ENCODE results near the gene GPRIN3.

GPRIN3 gene

DNA sequence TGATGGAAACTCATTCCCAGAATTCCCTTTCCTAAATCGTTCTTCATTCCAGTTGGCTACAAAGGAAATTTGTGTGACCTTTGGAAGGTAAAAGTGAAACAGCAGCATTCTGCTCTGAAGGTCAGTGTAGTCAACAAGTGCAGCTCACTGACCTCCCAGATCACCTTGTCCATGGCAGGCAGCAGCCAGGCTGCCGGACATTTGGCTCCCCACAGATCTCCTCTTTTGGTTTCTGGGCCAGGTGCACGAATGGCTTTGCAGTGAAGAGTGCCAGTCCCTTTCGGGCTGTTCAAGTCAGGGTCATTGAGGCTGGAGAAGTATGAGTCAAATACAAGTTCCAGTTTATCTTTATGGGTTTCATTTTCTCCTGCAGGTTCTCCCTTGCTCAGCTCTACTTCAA, 14.3 kb downstream of the GPRIN3 start:
- in situ Hi-C loops (cut with MboI; ENCODE audit: low sequenced_read_pairs): no loop called here

DNA sequence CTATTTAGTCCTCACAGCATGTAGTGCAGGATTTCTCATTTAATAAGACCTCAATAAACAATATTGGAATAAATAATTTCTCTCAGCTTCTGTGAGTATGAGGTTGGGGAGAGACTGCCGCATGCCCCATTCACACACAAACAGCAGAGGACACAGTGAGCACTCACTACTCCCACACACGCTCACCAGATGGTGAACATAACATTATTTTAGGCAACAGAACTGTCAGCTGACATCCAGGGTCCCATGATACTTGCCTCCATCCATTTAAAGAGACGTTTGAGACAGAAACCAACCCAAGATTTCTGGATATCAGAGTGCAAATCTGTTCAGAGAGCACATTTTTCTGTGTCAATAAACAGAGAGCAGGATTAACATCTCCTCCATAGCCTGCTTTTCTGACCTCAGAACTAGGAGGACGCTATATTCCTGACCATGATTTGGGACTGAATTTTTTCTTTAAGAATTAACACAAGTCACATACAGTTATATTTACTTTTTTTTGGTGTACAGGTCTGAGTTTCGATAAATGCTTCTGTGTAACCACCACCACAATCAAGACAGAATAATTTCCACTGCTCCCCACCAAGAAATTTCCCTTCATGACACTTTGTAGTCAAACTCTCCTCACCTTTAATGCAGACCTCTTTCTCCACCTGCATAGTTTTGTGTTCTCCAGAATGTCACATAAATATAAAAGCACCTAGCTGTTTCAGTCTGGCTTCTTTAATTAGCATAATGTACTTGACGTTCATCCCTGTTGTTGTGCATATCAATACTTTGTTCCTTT, 16.7 kb downstream of the GPRIN3 start:
- in situ Hi-C loops (cut with MboI; ENCODE audit: low sequenced_read_pairs): no loop called here

DNA sequence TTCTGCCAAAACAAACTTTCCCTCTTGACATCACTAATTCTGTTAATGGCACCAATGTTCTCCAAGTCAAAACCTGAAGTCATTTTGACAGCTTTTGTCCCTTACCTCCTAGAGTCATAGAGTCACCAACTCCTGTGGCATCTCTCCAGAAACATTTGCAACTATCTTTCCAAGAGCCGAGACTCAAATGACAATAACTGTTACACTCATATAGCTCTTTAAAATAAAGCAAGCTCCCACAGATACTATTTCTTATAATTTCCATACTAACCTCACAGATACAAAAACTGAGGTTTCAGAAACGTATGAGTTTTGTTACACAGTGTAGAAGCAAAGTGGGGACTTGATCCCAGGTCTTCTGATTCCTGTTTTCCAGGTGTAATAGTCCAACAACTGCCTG, 18.3 kb downstream of the GPRIN3 start:
- in situ Hi-C loops (cut with MboI; ENCODE audit: low sequenced_read_pairs): no loop called here

DNA sequence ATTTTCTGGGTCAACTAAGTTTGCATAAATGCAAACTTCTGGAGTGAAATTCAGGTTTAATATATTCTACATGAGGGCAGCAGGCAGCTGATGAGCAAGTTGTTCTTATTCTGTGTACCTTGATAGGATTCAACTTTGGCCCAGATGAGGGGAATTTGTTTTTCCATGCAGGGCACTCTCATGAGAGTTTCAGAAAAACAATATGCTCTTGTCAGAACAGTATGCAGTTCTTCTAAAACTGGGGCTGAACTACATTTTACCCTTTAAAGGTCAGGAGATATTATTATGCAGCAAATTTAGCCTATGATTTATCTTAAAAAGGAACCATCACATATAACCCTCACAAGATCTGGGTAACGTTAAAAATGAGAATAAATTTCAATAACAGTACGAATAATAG, 19.2 kb downstream of the GPRIN3 start:
- in situ Hi-C loops (cut with MboI; ENCODE audit: low sequenced_read_pairs): no loop called here

DNA sequence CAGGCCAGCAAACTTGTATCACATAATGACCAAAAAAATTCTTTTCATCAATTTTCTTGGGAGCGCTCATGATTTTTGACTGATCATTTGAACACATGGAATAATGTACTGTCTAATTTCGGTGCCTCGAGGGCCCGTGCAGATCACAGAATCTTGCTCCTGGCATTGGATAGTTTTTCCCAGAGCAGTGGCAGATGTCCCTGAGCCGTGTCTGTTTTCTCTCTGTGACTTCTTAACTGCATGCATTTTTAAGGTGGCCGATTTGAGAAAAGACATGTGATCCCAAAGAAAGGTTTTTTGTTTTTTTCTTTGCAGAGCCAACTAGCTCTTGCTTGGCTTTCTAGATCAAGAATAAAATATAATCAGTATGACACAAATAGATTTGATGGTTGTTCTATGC, 19.7 kb downstream of the GPRIN3 start:
- in situ Hi-C loops (cut with MboI; ENCODE audit: low sequenced_read_pairs): no loop called here

DNA sequence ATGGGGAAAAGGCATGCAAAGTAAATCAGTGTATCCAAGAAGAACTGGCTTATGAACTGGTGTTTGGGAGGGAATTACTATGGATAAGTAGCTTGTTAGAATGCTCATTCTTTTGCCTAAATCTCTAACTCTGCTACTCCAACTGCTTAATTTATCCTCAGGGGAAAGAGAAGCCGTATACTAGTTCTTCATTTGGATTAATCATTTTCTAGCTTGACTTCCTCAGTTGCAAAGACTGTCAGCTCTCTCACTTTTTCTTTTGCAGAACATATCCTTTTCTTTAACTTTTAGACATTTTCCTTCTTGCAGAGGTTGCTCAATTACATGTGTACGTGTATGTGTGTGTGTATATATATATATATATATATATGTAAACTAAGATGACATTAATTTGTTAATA, 21.9 kb downstream of the GPRIN3 start:
- in situ Hi-C loops (cut with MboI; ENCODE audit: low sequenced_read_pairs): no loop called here

DNA sequence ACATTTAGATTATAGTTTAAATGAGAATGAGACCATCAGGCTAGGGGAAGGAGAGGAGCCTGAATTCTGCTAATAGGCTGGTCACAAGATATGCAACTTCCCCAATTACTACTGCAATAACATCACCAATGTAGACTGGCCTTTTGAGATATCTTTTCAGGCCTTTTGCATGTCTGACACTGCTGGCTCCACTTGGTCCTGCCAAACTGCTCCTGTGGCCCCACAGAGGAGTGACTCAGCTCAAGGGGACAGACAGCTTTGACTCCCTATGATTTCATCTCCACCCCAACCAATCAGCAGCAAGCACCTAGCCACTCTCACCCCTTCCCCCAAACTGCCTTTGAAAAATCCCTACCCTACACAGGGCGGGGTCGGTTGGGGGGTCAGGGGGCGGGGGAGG, 22.8 kb downstream of the GPRIN3 start:
- in situ Hi-C loops (cut with MboI; ENCODE audit: low sequenced_read_pairs): no loop called here

DNA sequence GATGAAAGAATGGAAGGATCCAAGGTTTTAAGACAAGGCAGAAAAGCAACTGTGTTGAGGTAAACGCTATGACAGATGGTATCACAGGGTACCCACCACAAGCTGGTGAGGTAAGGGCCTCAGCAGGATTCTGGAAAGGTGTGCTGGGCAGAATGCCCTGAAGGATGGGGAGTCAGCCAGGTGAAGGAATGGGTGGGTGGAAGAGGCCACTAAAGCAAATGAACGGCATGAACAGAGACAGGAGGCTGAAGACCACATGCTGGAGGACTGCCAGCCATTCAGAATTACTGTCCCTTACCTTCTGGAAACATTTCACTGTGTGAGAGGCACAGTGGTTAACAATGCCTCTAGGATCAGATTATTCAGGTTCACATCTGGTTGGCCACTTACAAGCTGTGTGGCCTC, 23.6 kb downstream of the GPRIN3 start:
- in situ Hi-C loops (cut with MboI; ENCODE audit: low sequenced_read_pairs): no loop called here

DNA sequence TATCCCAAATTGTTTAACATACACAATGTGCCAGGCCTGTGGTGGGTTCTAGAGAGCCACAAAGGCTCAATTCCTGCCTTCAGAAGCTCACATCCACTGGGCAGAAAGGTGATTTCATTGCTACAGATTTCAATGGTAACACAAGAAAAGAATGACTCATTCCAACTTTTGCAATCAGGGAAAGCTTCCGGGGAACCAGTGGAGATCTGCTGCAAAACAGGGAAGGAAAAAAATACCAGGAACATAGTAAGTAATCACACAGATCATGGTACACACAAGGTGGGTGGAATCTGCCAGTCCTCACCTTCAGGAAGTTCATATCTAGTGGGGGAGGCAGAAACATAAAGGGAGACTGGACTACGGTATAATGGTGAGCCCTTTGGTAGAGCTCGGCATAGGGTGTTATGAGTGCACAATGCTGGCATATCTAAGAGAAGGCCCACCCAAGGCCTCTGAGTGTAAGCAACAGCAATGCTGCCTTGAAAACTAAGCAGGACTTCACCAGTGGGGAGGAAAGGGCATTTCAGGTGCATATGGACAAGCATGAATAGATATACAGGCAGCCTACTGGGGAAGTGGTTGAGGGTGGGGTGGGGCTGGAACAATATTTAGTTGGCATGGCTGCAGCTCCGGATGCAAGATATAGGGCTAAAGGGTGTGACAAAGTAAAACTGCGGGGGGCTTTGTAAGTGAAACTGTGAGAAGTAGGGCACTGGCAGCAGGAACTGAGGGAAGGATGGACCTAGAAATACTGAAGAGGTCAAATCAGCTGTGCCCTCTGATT, 24.2 kb downstream of the GPRIN3 start:
- in situ Hi-C loops (cut with MboI; ENCODE audit: low sequenced_read_pairs): no loop called here

DNA sequence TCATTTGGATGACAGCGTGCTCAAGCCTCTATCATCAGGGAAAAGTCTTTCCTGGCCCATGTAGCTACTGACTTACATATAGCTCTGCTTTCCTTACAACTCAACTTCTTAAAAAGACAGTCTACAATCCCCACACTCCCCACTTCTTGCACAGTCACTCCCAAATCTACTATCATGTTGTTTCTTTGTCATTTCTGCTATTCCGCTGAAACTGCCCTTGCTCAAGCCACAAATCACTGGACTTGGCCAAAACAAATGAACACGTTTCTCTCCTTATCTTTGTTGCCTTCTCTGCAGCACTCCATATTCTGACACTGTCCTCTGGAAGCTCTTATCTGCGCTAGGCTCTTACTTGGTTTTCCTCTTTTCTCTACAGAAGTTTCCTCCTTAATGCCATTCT, 28.2 kb downstream of the GPRIN3 start:
- in situ Hi-C loops (cut with MboI; ENCODE audit: low sequenced_read_pairs): no loop called here

DNA sequence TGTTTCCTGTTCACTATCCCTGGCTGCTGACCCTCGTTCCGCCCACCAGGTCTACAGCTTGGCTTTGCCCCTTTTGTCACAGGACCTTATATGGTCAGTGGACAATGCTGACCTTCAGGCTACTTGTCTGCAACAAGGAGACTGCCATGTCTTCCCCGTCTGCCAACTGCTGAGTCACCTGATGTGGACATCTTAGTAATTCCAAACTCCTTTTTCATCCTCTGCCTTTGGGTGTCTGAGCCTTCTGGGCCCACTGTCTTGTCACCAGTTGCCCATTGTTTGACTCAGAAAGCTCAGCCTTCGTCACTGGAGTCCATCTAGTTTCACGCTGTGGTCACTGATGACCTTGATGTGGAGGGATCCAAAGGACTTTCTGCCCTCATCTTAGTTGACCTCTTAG, 30.2 kb downstream of the GPRIN3 start:
- in situ Hi-C loops (cut with MboI; ENCODE audit: low sequenced_read_pairs): no loop called here

DNA sequence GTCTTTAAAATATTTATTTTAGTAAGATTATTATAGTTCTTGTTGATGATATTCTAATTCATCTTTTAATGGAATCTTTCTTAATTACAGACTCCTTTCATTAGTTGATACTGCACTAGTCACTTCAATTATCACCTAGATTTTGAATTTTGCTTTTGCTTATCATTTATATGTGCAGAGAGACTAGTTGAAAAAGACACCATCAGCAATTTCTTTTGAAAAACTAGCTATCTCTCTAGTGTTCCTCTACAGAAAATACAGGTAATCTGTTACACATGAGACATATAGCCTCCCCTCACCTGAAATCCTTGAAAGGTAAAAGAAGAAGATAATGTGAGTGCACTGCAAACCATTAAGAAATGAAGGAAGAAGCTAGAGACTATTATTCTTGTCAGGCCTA, 31.3 kb downstream of the GPRIN3 start:
- in situ Hi-C loops (cut with MboI; ENCODE audit: low sequenced_read_pairs): no loop called here

DNA sequence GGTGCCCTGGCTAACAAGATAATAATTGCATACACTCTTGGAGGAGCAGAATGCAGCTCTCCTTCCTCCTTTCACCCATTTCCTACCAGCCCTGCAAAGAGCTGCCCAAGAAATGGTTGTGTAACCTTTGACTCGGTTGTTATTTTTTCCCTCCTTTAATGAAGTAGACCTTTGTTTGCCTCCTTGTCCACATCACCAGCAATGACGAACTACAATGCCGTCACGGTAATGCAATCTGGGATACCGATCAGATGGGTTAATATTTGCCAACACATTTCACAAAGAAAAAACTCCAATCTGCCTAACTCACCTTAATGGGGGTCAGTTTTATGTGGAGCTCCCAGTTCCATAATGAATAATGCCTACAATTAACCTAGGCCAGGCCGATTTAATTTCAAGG, 32.0 kb downstream of the GPRIN3 start:
- in situ Hi-C loops (cut with MboI; ENCODE audit: low sequenced_read_pairs): no loop called here

DNA sequence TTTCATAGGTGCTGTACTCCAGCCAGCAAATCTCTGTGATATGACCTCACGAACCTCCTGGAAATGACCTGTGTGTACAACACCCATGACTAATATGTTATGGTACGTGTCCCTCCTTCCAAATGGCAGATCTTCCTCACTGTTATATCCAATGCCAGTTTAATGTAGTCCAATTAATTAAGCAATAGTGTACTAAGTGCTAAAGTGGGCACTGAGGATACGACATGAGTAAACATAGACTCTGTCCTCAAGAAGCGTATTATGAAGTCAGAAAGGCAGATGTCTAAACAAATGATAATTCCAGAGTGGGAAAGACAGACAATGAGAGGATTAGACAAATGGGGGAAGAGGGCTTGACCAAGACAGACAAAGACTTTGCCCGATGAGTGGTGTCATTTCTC, 33.9 kb downstream of the GPRIN3 start:
- in situ Hi-C loops (cut with MboI; ENCODE audit: low sequenced_read_pairs): no loop called here

DNA sequence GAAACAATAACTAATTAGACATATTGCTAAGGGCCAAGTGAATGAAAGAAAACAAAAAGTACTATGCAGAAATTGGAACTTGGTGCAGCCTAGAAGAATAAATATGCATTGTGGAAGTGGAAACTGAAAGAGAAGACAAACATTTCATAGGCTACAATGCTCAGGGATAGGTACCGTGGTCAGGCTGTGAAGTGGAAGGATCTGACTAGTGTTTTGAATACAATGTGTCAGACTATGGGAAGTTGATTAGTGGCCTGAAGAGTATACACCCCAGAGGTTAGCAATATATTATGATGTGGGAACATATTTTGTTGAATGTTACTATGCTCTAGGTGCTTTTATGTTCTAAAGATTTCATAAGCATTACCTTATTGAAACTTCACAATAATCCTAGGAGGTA, 36.8 kb downstream of the GPRIN3 start:
- in situ Hi-C loops (cut with MboI; ENCODE audit: low sequenced_read_pairs): no loop called here

DNA sequence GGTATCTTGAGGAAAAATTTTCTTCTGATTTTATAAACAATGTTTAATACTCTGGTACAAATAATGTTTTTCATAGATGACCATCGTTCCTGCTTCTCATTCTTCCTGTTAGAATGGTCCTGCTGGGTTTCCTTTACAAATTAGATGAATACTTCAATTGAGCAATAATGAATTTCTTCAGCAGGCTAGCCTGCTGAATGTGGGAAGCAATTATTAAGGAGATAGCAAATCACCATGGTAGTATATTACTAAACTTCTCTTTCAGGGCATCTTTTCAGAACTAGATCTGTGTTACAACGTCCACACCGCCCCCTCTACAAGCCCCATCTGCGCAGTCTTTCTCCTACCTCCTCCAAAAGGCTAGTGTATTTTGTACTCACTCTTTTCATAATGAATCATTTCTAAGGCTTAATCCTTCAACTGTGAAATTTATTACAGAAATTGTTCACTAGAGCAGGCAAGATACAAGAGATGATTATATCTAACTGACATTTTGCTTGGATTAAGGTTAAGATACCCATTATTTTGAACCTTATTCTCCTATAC, 38.4 kb downstream of the GPRIN3 start:
- in situ Hi-C loops (cut with MboI; ENCODE audit: low sequenced_read_pairs): no loop called here

DNA sequence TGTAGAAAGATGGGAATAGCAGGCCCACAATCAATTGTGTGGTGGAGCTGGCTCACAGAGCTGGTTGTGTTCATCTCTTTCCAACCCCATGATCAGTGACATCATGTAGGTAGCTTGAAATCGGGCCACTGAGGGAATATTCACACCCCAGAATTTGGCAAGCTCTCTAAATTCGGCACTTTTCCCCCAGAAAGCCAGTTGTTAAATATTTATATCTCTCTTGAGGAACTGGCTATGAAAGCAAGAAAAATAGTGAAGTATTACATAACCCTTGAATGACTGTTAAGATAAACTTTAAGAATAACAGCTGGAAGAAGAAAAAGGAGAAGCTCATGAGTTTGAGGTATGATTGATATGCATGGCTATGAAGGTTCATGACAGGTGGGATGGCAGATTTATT, 38.9 kb downstream of the GPRIN3 start:
- in situ Hi-C loops (cut with MboI; ENCODE audit: low sequenced_read_pairs): no loop called here

DNA sequence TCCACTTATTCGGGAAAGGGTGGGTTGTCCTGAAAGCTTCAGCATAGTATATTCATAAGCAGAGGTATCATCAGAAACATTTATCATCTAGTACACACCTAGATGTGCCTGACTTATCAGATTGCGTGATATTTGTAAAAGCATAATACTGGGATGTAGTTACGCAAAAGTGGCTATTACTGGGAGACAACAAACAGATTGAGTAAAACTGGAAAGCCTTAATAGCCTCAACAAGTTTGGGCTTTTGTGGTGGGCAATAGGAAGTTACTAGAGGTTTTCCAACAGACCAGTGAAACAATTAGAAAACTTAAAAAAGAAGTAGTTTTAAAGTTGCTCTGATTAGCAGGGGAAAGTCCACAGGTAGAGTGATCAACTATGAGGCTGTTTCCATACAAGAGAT, 39.8 kb downstream of the GPRIN3 start:
- in situ Hi-C loops (cut with MboI; ENCODE audit: low sequenced_read_pairs): no loop called here

DNA sequence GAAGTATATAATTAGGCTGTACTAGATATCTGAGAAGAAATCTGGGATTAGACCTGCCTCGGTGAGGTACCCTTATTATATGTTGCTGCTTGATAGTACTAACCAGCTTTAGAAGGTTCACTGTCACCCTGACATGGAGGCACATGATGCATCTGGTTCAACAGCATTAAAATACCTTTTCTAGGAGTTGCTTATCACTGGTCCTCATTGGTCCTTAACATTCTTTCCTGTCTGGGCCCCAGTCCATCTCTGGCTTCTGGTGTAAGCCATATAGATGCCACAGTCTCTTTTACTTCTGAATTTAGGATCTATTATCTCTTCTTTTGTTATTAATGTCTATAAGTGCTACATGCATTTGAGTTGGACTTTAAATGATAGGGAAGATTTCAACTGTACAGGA, 40.2 kb downstream of the GPRIN3 start:
- in situ Hi-C loops (cut with MboI; ENCODE audit: low sequenced_read_pairs): no loop called here

DNA sequence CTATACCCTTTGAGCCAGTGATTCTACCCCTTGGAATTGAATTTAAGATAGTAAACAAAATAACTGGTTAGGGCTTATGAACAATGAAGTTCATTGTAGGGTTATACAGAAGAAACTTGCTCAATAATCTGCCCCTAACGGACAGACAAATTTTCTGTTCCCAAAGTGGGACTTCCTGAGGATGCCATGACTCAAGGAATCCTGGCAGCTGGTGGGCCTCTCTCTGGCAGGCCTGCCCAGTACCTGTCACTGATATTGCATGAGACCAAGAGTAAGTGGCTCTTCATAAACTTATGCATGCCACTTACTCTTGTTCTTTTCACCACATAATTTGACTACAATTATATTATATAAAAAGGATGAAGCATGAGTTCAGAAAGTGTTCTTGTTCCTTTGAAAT, 41.5 kb downstream of the GPRIN3 start:
- in situ Hi-C loops (cut with MboI; ENCODE audit: low sequenced_read_pairs): no loop called here

DNA sequence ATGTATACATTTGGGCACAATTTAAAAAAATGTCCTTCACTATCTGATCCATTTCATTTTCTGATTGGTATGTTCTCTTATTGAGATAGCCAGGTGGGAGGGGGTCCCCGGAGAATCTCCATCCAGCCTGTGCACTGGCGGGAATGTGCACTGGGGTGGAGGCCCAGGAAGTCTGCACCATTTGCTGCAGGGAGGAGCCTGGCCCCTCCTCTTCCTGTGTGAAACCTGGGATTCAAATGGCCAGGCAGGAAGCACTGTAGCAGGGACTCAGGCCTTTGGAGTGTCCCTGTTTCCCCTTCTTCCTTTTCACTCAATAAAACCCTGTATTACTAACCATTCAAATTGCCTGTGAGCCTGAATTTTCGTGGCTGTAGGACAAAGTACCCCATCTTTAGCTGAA, 44.3 kb downstream of the GPRIN3 start:
- in situ Hi-C loops (cut with MboI; ENCODE audit: low sequenced_read_pairs): no loop called here

DNA sequence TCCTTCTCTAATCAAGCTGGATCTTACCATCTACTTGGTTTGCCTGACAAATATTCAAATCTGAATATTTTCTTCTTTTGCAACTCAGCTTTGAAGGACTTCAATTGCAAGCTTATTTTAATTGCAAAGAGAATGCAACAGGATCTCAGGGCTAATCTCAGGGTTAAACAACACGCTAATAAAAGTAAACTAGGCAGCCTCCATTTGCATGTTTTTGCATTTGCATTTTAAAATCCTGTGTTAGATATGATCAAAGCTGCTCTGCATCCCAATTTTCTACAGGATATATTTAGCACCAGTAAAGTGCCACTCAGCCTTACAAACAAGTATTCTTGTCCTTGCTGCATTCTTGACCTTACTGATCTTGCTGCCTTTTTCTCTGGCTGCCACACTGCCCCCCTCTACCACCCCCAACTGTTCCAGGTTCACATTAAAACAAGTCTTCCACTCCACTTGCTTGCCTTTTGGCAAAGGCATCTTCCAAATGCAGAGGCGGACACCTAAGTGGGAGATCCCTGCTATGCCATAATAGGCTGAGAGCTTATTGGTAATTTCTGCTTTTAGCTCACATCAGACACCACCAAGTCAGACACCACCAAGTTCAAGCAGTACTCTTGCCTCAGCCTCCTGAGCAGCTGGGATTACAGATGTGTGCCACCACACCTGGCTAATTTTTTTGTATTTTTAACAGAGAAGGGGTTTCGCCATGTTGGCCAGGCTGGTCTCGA, 48.1 kb downstream of the GPRIN3 start:
- in situ Hi-C loops (cut with MboI; ENCODE audit: low sequenced_read_pairs): no loop called here

Measured in hTERT RPE-1 (cell line).